ENCODE measurements around the gene MAP3K19.
"Not testable (repeated sequence)": the region's sequence is repeated elsewhere in the genome, so short reads cannot be mapped to it uniquely, and the experiment has no call there.

Gene MAP3K19

DNA sequence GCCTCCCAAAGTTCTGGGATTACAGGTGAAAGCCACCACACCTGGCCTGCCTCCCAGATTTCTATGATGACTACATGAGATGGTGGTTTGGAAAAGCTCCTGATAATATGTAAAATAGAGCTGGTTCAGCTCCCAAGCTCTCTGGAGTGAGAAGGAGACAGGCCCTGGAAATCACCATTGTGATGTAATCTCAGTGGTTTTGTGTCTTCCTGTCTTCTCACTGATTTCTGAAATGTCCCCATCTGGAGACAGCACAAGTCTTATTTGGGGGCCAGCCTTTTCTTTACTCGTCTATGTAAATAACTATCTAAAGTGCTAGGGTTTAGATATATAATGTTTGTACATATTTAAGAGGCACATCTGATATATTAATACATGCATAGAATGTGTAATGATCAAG is 64.6 kb downstream of the MAP3K19 start:
- H3K27me3 Mint-ChIP-seq, result peaks cover 22% of the 10 kb centered on the region
- H3K9me3 Mint-ChIP-seq, result peaks cover 1% of the 10 kb centered on the region
- H3K27ac Mint-ChIP-seq, result no peak overlapping the region
- no peak overlapping the region for H3K4me3 Mint-ChIP-seq
- no peaks in the 10 kb centered on the region for H3K36me3 Mint-ChIP-seq
- no peak for ATAC-seq (ENCODE audit: low read depth)
- H3K4me1 Mint-ChIP-seq, result no peaks in the 10 kb centered on the region
- no peak for DNase-seq (ENCODE audit: low spot score in 2 of 2)

DNA sequence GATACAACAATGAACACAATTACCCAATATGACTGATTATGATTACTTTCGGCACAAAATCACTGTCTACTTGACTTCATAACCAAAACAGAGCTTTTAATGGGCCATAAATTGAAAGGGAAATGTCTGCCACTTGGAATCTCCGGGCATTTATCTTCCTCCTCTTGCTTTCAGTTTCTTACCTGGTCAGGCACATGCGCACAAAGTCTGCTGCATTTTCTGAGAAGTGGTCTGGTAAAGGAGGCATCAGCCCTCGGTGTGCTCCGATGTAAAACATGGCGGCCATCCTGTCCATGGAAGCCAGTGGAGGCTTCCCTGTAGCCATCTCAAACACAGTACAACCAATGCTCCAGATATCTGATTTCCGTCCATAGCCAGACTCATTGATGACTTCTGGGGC is 66.6 kb downstream of the MAP3K19 start:
- Mint-ChIP-seq H3K9me3 (peaks cover 1% of the 10 kb centered on the region), H3K27me3 (peaks cover 14% of the 10 kb centered on the region), H3K4me1 (no peaks in the 10 kb centered on the region), H3K27ac (no peak overlapping the region), H3K36me3 (no peaks in the 10 kb centered on the region), H3K4me3 (no peak overlapping the region)
- no peak for DNase-seq (ENCODE audit: low spot score in 2 of 2)
- no peak for ATAC-seq (ENCODE audit: low read depth)

DNA sequence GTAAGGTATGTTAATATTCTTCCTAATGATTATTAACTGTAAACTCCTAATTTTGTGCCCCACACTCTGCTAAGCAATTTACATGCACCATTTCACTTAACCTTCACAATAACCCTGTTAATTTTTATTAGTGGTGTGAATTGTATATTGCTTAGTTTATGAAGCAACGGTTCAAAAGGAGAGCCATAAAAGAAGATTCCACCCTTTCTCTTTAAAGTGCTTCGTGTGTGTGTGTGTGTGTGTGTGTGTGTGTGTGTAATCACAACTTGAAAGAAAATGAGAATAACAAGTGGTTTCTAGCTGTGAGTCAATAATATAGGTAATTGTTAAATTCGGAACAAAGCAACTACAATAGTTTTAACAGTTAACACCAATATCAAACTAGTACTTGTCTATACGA is 68.0 kb downstream of the MAP3K19 start:
- ATAC-seq (ENCODE audit: low read depth) (no peak), DNase-seq (ENCODE audit: low spot score in 2 of 2) (no peak)
- H3K4me3 Mint-ChIP-seq, result no peak overlapping the region
- peaks cover 7% of the 10 kb centered on the region for H3K9me3 Mint-ChIP-seq
- H3K36me3 Mint-ChIP-seq, result peaks cover 6% of the 10 kb centered on the region
- no peaks in the 10 kb centered on the region for H3K4me1 Mint-ChIP-seq
- H3K27me3 Mint-ChIP-seq, result peaks cover 14% of the 10 kb centered on the region
- no peak overlapping the region for H3K27ac Mint-ChIP-seq

DNA sequence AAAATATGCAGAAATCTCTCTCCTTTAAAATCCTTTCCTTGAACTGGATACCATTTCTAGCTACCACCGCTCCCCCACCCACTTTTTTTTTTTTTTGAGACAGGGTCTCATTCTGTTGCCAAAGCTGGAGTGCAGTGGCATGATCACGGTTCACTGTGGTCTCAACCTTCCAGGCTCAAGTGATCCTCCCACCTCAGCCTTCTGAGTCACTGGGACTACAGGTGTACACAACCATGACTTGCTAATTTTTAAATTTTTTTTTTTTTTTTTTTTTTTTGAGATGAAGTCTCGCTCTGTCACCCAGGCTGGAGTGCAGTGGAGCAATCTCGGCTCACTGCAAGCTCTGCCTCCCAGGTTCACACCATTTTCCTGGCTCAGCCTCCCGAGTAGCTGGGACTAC is 70.1 kb downstream of the MAP3K19 start:
- not testable (repeated sequence) for H3K27ac Mint-ChIP-seq; ATAC-seq (ENCODE audit: low read depth)
- peaks cover 15% of the 10 kb centered on the region for H3K36me3 Mint-ChIP-seq

DNA sequence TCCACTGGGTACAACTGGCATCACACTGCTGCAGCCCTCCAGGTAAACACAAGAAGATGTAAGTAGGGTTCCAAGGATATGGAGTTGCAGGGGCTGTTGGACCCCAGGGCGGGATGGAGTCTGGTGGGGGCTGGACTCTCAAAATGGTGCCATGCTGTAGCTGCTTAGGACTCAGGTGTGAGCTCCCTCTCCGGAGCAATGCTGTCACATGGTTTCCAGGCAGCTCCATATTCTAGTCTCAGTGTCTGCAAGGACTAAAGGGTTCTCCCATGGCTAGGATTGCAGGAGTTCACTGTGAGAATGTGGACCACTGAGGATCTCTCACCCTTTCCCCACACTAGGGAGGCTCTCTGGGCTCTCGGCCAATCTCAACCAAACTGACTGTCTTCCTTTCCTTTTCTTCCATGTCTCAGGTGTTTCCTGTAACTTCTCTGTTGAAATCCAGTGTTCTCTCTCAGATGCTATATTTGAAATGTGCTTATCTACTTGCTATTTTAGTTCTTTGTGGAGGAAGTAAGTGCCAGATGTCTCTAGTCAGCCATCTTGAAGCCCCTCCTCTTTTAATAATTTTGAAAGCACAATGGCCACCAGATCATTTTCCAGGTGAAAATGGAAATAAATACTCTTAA is 71.1 kb downstream of the MAP3K19 start:
- Mint-ChIP-seq H3K4me3 (no peak overlapping the region), H3K9me3 (peaks cover 20% of the 10 kb centered on the region), H3K27me3 (peaks cover 11% of the 10 kb centered on the region), H3K27ac (no peak overlapping the region), H3K36me3 (peaks cover 15% of the 10 kb centered on the region), H3K4me1 (no peaks in the 10 kb centered on the region)
- DNase-seq (ENCODE audit: low spot score in 2 of 2) (no peak), ATAC-seq (ENCODE audit: low read depth) (no peak)

More for the DNA sequence above, 70.1 kb downstream of the MAP3K19 start:
- not testable (repeated sequence) for DNase-seq (ENCODE audit: low spot score in 2 of 2); H3K4me1 Mint-ChIP-seq; H3K4me3 Mint-ChIP-seq
- H3K9me3 Mint-ChIP-seq, result peaks cover 14% of the 10 kb centered on the region
- H3K27me3 Mint-ChIP-seq, result peaks cover 11% of the 10 kb centered on the region

DNA sequence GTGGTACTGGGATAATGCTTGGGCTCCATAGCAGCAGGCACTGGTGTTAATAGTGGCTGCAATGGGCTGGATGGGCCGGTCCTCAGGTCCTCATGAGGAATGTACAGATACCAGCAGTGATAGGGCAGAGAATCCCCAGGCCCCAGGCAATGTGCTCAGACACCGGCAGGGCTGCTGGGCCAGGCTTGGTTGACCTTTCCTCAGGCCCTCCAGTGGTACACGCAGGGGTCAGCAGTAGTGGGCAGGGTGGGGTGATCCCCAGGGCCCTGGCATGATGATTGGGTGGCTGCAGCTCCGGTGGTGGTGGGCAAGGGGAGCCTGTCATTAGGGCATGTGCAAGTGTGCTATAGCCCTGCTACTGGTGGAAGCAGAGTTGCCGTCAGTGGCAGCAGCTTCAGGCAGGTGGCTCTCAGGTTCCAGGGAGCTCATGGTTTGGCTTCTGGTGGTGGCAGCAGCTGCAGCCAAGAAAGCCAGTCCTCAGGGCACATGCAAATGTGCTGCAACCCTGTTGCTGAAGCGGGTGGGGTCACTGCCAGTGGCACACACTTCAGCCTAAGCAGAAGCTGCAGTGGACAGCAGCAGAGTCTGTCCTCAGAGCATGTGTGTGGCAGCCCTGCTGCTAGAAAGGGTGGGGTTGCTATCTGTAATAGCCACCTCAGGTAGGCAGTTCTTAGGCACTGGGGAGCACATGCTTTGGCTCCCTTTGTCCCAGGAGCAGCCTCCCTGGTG is 71.8 kb downstream of the MAP3K19 start:
- H3K4me3 Mint-ChIP-seq, result no peak overlapping the region

DNA sequence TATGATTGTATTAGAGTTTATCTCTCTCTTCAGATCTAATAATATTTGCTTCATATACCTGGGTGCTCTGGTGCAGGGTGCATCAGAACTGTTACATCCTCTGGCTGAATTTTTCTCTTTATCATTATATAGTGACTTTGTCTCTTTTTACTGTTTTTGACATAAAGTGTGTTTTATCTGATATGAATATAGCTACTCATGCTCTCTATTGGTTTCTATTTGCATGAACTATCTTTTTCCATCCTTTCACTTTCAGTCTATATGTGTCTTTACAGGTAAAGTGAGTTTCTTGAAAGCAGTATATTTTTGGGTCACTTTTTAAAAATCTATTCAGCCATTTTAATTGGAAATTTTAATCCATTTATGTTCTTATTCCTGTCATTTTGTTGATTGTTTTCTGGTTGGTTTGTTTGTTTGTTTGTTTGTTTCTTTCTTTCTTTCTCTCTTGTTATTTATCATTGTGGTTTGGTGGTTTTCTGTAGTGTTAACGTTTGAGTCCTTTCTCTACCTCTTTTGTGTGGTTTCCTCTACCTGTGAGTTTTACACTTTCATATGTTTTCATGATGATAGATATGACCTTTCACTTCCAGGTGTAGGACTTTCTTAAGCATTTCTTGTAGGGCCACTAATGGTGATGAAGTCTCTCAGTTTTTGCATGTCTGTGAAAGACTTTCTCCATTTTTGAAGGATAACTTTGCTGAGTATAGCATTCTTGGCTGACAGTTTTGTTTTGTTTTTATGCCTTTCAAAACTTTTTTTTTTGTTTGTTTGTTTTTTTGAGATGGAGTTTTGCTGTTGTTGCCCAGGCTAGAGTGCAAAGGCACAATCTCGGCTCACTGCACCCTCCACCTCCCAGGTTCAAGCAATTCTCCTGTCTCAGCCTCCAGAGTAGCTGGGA is 73.8 kb downstream of the MAP3K19 start:
- DNase-seq (ENCODE audit: low spot score in 2 of 2) (no peak), ATAC-seq (ENCODE audit: low read depth) (no peak)
- no peak overlapping the region for H3K27ac Mint-ChIP-seq

More for the DNA sequence above, 71.8 kb downstream of the MAP3K19 start:
- ATAC-seq (ENCODE audit: low read depth) (no peak), DNase-seq (ENCODE audit: low spot score in 2 of 2) (no peak)
- peaks cover 15% of the 10 kb centered on the region for H3K36me3 Mint-ChIP-seq
- no peaks in the 10 kb centered on the region for H3K4me1 Mint-ChIP-seq
- peaks cover 24% of the 10 kb centered on the region for H3K9me3 Mint-ChIP-seq
- no peak overlapping the region for H3K27ac Mint-ChIP-seq
- peaks cover 10% of the 10 kb centered on the region for H3K27me3 Mint-ChIP-seq

DNA sequence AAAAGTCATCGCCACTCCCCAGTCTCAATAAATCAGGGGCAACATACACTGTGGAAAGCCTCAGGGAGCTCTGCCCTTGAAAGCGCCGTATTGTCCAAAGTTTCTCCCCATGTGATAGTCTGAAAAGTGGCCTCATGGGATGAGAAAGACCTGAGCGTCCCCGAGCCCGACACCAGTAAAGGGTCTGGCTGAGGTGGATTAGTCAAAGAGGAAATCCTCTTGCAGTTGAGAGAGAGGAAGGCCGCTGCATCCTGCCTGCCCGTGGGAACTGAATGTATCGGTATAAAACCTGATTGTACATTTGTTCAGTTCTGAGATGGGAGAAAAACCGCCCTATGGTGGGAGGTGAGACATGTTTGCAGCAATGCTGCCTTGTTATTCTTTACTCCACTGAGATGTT is 80.1 kb downstream of the MAP3K19 start:
- not testable (repeated sequence) for H3K4me1 Mint-ChIP-seq; H3K4me3 Mint-ChIP-seq; H3K27me3 Mint-ChIP-seq; DNase-seq (ENCODE audit: low spot score in 2 of 2); H3K36me3 Mint-ChIP-seq; H3K27ac Mint-ChIP-seq; ATAC-seq (ENCODE audit: low read depth)
- peaks cover 11% of the 10 kb centered on the region for H3K9me3 Mint-ChIP-seq

More for the DNA sequence above, 73.8 kb downstream of the MAP3K19 start:
- H3K36me3 Mint-ChIP-seq, result peaks cover 15% of the 10 kb centered on the region
- H3K4me1 Mint-ChIP-seq, result no peaks in the 10 kb centered on the region
- H3K4me3 Mint-ChIP-seq, result no peak overlapping the region
- peaks cover 24% of the 10 kb centered on the region for H3K9me3 Mint-ChIP-seq
- H3K27me3 Mint-ChIP-seq, result peaks cover 2% of the 10 kb centered on the region

DNA sequence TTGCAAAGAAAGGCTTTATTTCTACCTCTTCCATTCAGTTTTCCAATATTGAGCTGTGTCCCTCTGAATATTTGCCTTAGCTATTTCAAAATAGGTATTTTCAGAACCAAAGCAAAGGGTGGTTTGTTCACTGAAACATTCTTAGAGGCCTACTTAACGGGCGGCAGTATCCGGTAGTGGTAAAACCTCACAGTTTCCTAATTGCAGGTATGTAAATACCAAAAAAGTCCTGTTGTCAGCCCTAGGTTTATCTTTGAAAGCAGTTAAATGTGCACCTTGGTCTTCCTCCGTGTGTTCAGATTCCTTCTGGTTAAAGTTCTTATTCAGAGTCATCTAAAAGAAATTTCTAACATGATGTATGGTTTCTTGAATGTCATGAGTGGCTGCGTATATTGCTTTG is 89.8 kb downstream of the MAP3K19 start:
- H3K4me1 Mint-ChIP-seq, result peaks cover 8% of the 10 kb centered on the region
- ATAC-seq (ENCODE audit: low read depth) (no peak), DNase-seq (ENCODE audit: low spot score in 2 of 2) (no peak)
- no peak overlapping the region for H3K27ac Mint-ChIP-seq
- no peaks in the 10 kb centered on the region for H3K27me3 Mint-ChIP-seq
- no peak overlapping the region for H3K4me3 Mint-ChIP-seq
- no peaks in the 10 kb centered on the region for H3K9me3 Mint-ChIP-seq
- H3K36me3 Mint-ChIP-seq, result peaks cover 17% of the 10 kb centered on the region

DNA sequence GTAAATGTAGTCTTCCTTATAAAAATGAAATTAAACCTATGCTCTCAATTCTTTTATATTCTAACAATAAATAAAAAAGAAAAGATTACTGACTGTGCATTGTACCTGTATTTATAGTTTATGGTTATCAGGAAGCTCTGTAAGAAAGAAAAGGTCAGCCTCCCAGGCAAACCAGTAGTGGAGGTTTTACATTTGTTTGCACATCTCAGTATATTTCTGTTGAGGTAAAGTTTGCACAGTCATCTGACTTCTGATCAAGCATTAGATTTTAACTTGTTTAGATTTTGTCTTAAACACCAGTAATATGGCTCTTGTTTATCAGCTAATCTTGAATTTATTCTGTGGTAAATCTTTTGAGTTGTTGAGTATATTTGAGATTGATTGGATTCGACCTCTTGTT is 91.5 kb downstream of the MAP3K19 start:
- no peak for DNase-seq (ENCODE audit: low spot score in 2 of 2)
- H3K4me3 Mint-ChIP-seq, result no peak overlapping the region
- H3K4me1 Mint-ChIP-seq, result peaks cover 10% of the 10 kb centered on the region
- H3K27ac Mint-ChIP-seq, result no peak overlapping the region
- H3K27me3 Mint-ChIP-seq, result no peaks in the 10 kb centered on the region
- ATAC-seq (ENCODE audit: low read depth), result no peak
- H3K36me3 Mint-ChIP-seq, result peaks cover 23% of the 10 kb centered on the region
- H3K9me3 Mint-ChIP-seq, result no peaks in the 10 kb centered on the region

DNA sequence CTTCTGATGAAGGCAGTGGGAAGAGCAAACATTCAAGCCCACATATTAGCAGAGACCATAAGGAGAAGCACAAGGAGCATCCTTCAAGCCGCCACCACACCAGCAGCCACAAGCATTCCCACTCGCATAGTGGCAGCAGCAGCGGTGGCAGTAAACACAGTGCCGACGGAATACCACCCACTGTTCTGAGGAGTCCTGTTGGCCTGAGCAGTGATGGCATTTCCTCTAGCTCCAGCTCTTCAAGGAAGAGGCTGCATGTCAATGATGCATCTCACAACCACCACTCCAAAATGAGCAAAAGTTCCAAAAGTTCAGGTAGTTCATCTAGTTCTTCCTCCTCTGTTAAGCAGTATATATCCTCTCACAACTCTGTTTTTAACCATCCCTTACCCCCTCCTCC is 93.2 kb downstream of the MAP3K19 start:
- ATAC-seq (ENCODE audit: low read depth) (no peak), DNase-seq (ENCODE audit: low spot score in 2 of 2) (no peak)
- Mint-ChIP-seq H3K4me1 (peaks cover 10% of the 10 kb centered on the region), H3K27me3 (no peaks in the 10 kb centered on the region), H3K9me3 (no peaks in the 10 kb centered on the region), H3K4me3 (no peak overlapping the region), H3K36me3 (peaks cover 25% of the 10 kb centered on the region), H3K27ac (no peak overlapping the region)

DNA sequence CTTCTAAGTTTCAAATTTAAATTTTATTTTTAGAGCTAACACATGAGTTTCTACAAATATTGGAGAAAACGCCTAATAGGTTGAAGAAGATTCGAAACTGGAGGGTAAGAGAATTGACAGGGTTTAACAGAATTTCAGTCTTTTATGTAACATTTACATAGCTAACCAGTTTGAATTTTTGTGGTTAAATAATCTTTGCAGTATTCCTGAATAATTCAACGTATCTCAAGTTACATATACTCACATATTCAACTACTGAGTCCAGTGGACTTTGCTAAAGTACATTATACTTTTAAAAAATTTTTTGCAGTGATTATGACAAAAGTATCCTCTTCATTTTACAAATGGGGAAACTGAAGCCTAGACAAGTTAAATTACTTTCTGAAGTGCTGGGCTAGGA is 94.6 kb downstream of the MAP3K19 start:
- peaks cover 10% of the 10 kb centered on the region for H3K4me1 Mint-ChIP-seq
- DNase-seq (ENCODE audit: low spot score in 2 of 2), result no peak

DNA sequence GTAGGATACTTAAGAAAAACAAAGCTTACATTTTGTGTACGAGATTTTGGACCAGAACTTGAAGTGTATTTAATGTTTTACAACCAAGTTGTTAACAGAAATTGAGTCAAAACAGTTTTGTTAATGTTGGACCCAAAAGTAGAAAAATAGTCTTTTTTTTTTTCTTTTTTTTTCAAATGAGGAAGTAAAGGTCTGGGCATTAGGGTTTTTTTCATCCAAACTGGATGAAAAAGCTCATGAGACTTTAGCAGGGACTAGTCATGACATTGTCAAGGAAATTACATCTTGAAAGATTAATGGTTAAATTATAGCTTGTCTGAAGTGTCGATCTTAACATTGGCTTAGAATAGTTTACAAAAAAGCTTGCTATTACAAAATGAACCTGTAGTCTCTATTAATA is 96.4 kb downstream of the MAP3K19 start:
- no peak for ATAC-seq (ENCODE audit: low read depth)
- H3K9me3 Mint-ChIP-seq, result no peaks in the 10 kb centered on the region
- H3K27ac Mint-ChIP-seq, result no peak overlapping the region
- H3K4me3 Mint-ChIP-seq, result no peak overlapping the region
- peaks cover 29% of the 10 kb centered on the region for H3K36me3 Mint-ChIP-seq
- DNase-seq (ENCODE audit: low spot score in 2 of 2), result no peak
- H3K4me1 Mint-ChIP-seq, result peaks cover 10% of the 10 kb centered on the region
- no peaks in the 10 kb centered on the region for H3K27me3 Mint-ChIP-seq

More for the DNA sequence above, 94.6 kb downstream of the MAP3K19 start:
- no peak overlapping the region for H3K4me3 Mint-ChIP-seq
- H3K27me3 Mint-ChIP-seq, result no peaks in the 10 kb centered on the region
- no peaks in the 10 kb centered on the region for H3K9me3 Mint-ChIP-seq
- no peak overlapping the region for H3K27ac Mint-ChIP-seq
- peaks cover 28% of the 10 kb centered on the region for H3K36me3 Mint-ChIP-seq
- ATAC-seq (ENCODE audit: low read depth), result no peak

Data from memory B cell (primary cell).